SK-N-SH (cell line): ENCODE results near the gene COPS3. TPM values are rescaled to one million over a fixed set of nuclear protein-coding genes. Genes with fewer than 3 reads are reported as not detected.
A peak's percentile ranks its signal among the peaks of the same experiment; 100 is the strongest.

Experiments
- CTCF ChIA-PET: fragments of 300-600, 350-600 bp; formaldehyde crosslinking; extraction: SDS; loops from one replicate; lab custom pipeline; 2021; lab: Yijun Ruan, JAX
- POLR2A ChIA-PET: fragments of 350-600 bp; sonication (Branson Sonifier 250); formaldehyde crosslinking; extraction: SDS; loops from one replicate; lab custom pipeline; 2020; ENCODE audit warnings: antibody characterized with exemption, inconsistent platforms; lab: Yijun Ruan, JAX
- DNase-seq: peaks from one replicate; pipeline ENCODE4 v3.0.0; 2012
- H2AFZ ChIP-seq: fragments of 200-600 bp; sonication (generic); 2 replicates; pipeline ENCODE4 v1.8.1; 2016; ENCODE audit warnings: antibody characterized with exemption, mild to moderate bottlenecking, low read depth
- H3F3A ChIP-seq: fragments of 200-600 bp; sonication (generic); replicated peaks from 2 replicates; pipeline ENCODE3; 2016; ENCODE audit warnings: antibody characterized with exemption, mild to moderate bottlenecking; ENCODE audit not compliant: insufficient read depth
- H3K27ac ChIP-seq, 2 experiments: fragments of 200-500 bp in 1 of 2; fragments of 200-600 bp in 1 of 2; sonication (Bioruptor generic) in 1 of 2; sonication (generic), shearing (Covaris generic) in 1 of 2; 2 replicates each; pipeline versions ENCODE4 v1.5.1 to v1.6.1; 2014 to 2016; ENCODE audit warnings: low read depth in 2 of 2, inconsistent platforms in 1 of 2, low read length in 1 of 2, mild to moderate bottlenecking in 1 of 2, mixed read lengths in 1 of 2
- H3K27me3 ChIP-seq: fragments of 200-600 bp; sonication (generic), shearing (Covaris generic); 2 replicates; pipeline ENCODE4 v1.6.1; 2016; ENCODE audit warnings: mixed run types; ENCODE audit not compliant: insufficient read depth
- H3K36me3 ChIP-seq, 2 experiments: fragments of 200-500 bp in 1 of 2; fragments of 200-600 bp in 1 of 2; sonication (Bioruptor generic) in 1 of 2; sonication (generic) in 1 of 2; replicated peaks in 1 of 2; 2 replicates each; pipeline versions ENCODE3 to v1.5.1; 2014 to 2016; ENCODE audit warnings: low read length in 1 of 2, mild to moderate bottlenecking in 1 of 2; ENCODE audit not compliant: insufficient read depth in 2 of 2, control insufficient read depth in 1 of 2
- H3K4me1 ChIP-seq, 2 experiments: fragments of 200-500 bp in 1 of 2; fragments of 200-600 bp in 1 of 2; sonication (Bioruptor generic) in 1 of 2; sonication (generic), shearing (Covaris generic) in 1 of 2; 2 replicates each; pipeline versions ENCODE4 v1.5.1 to v1.6.1; 2014 to 2016; ENCODE audit warnings: low read depth in 1 of 2, low read length in 1 of 2, mixed run types in 1 of 2; ENCODE audit not compliant: insufficient read depth in 2 of 2, control insufficient read depth in 1 of 2
- H3K4me2 ChIP-seq: fragments of 200-600 bp; sonication (generic), shearing (Covaris generic); 2 replicates; pipeline ENCODE4 v1.6.1; 2017; ENCODE audit warnings: mixed run types
- H3K4me3 ChIP-seq, 2 experiments: fragments of 200-500 bp in 1 of 2; fragments of 200-600 bp in 1 of 2; sonication (Bioruptor generic) in 1 of 2; sonication (generic), shearing (Covaris generic) in 1 of 2; 2 replicates each; pipeline versions ENCODE4 v1.5.1 to v1.8.1; 2014 to 2016; ENCODE audit warnings: low read depth in 2 of 2, inconsistent platforms in 1 of 2, low read length in 1 of 2, mild to moderate bottlenecking in 1 of 2, mixed read lengths in 1 of 2, moderate library complexity in 1 of 2
- H3K79me2 ChIP-seq: fragments of 200-600 bp; sonication (generic); 2 replicates; pipeline ENCODE4 v1.8.1; 2017; ENCODE audit warnings: mild to moderate bottlenecking; ENCODE audit not compliant: insufficient read depth
- H3K9ac ChIP-seq: fragments of 200-600 bp; sonication (generic); 2 replicates; pipeline ENCODE4 v1.6.1; 2017; ENCODE audit warnings: mixed run types
- H3K9me2 ChIP-seq: fragments of 200-600 bp; sonication (generic); 2 replicates; pipeline ENCODE4 v1.6.1; 2017; ENCODE audit warnings: mixed run types
- H3K9me3 ChIP-seq: fragments of 200-600 bp; sonication (generic); 2 replicates; pipeline ENCODE4 v1.6.1; 2017; ENCODE audit warnings: mixed run types, mild to moderate bottlenecking, moderate library complexity
- H4K20me1 ChIP-seq: fragments of 200-600 bp; sonication (generic); 2 replicates; pipeline ENCODE4 v1.6.1; 2017; ENCODE audit warnings: mild to moderate bottlenecking, mixed run types; ENCODE audit not compliant: insufficient read depth
- CHD2 ChIP-seq: fragments of 150-350 bp; IDR thresholded peaks from 2 replicates; pipeline ENCODE4 v1.6.1; 2018; ENCODE audit warnings: low read length; ENCODE audit not compliant: partially characterized antibody
- CTCF ChIP-seq: fragments of 200-600 bp; sonication (generic); IDR thresholded peaks from 2 replicates; pipeline ENCODE4 v1.6.1; 2017; ENCODE audit warnings: antibody characterized with exemption, mild to moderate bottlenecking, moderate library complexity
- ELF1 ChIP-seq: IDR thresholded peaks from 2 replicates; pipeline ENCODE4 v1.4.0; 2012
- EP300 ChIP-seq, 2 experiments: IDR thresholded peaks; 2 replicates each; pipeline versions ENCODE4 v1.4.0 to v1.6.1; 2012; ENCODE audit warnings: borderline replicate concordance in 1 of 2, low read depth in 1 of 2, low read length in 1 of 2
- EZH2phosphoT487 ChIP-seq: fragments of 200-600 bp; sonication (generic); IDR thresholded peaks from 2 replicates; pipeline ENCODE4 v1.6.1; 2017; ENCODE audit warnings: low read depth, mixed run types, mild to moderate bottlenecking, antibody characterized with exemption, moderate library complexity, borderline replicate concordance
- FOSL2 ChIP-seq: IDR thresholded peaks from 2 replicates; pipeline ENCODE4 v1.4.0; 2012; ENCODE audit warnings: low read depth, mild to moderate bottlenecking, moderate library complexity, borderline replicate concordance
- MAX ChIP-seq: IDR thresholded peaks from 2 replicates; pipeline ENCODE4 v1.4.0; 2012; ENCODE audit warnings: low read depth
- MXI1 ChIP-seq: IDR thresholded peaks from 2 replicates; pipeline ENCODE4 v1.6.1; 2012; ENCODE audit warnings: mild to moderate bottlenecking, low read depth, low read length, improper control_type of control experiment
- NRF1 ChIP-seq: IDR thresholded peaks from 2 replicates; pipeline ENCODE4 v1.6.1; 2012; ENCODE audit warnings: low read depth, mild to moderate bottlenecking, low read length
- POLR2AphosphoS5 ChIP-seq: IDR thresholded peaks from 2 replicates; pipeline ENCODE4 v1.6.1; 2012; ENCODE audit warnings: low read depth, low read length
- RXRA ChIP-seq: IDR thresholded peaks from 2 replicates; pipeline ENCODE4 v1.4.0; 2012; ENCODE audit warnings: low read depth, mild to moderate bottlenecking, borderline replicate concordance
- TCF12 ChIP-seq: IDR thresholded peaks from 2 replicates; pipeline ENCODE4 v1.4.0; 2012
- WGBS: methylation state at CpG from one replicate; pipeline ENCODE4 v1.1.6; 2017; ENCODE audit warnings: low lambda C conversion rate; 5-methylcytosine and 5-hydroxymethylcytosine counted together
- polyA plus RNA-seq, 3 experiments: library from polyadenylated mRNA; depleted of rRNA; stranded (reverse); fragments of >200 nt; gene quantifications; 2 replicates each; pipeline ENCODE4 v1.2.3, GENCODE V29; 2012
- TF ChIP-seq, protein P1 (sequence below): IDR thresholded peaks from 2 replicates; pipeline ENCODE4 v1.6.1; 2012; ENCODE audit warnings: mild to moderate bottlenecking, low read depth, low read length, moderate library complexity

The COPS3 gene
- polyA plus RNA-seq, 1 of the 3 experiments (the other 2 are of a cell fraction) = 64.8 TPM

DNA sequence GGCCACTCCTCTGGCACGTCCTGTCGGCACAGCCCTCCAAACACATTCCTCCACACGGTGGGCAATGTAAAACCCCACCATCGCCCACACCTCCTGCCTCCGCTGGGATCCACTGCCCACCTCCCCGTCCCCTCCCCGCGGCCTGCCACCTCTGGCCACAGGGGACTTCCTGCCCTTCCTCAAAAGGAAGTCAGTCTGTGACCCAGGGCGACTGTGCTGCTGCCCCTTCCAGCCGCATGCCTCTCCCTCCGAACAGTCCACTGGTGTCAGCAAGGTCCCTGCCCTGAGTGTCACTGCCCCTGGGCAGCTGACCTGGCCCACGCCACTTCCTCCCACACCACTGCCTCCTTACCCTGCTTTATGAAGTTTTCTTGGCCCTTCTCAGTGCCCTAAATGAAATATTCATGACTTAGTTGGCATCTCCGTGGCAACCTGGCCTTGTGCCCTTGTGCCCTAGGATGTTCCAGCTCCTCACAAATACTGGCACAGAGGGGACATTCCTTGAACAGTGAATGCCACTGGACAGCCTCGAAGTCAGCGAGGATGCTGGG is 76.9 kb downstream of the COPS3 start:
- H3K36me3 ChIP-seq = peaks cover 0 to 2% of the 10 kb centered on the region in 2 experiments
- H3K4me1 ChIP-seq = peaks cover 20 to 29% of the 10 kb centered on the region in 2 experiments; a peak in 3 of 4 replicates
- peak overlapping the region; percentile 99; the same call in 1 of the 2 replicates for H3K4me2 ChIP-seq
- H4K20me1 ChIP-seq = no peaks in the 10 kb centered on the region
- ChIA-PET CTCF (interaction anchor here (0.6 kb wide), 1 partner anchor 346 kb away, joined by 3 read pairs; no protein-coding TSS in a partner anchor), POLR2A (no interaction called here)
- H3K9me2 ChIP-seq = no peaks in the 10 kb centered on the region
- no peak for DNase-seq
- H3K27ac ChIP-seq = no peak overlapping the region
- H3K9ac ChIP-seq = no peak overlapping the region
- no peak overlapping the region for H2AFZ ChIP-seq
- TF ChIP-seq NRF1 = no peak
- TF ChIP-seq, all 33 proteins: peak for 0
- Histone ChIP-seq H3K4me3 (no peak overlapping the region), H3K27me3 (no peaks in the 10 kb centered on the region), H3F3A (peaks cover 17% of the 10 kb centered on the region), H3K9me3 (no peaks in the 10 kb centered on the region), H3K79me2 (peaks cover 12% of the 10 kb centered on the region; the same call in 1 of the 2 replicates)
- 93% methylated on average over 14 of the region's 15 CpGs for WGBS

GRCh38 chr17:17203173-17203730 is 77.8 kb downstream of the COPS3 start:
- peaks cover 0 to 2% of the 10 kb centered on the region in 2 experiments for H3K36me3 ChIP-seq
- no peaks in the 10 kb centered on the region for H3K9me2 ChIP-seq
- peaks cover 12% of the 10 kb centered on the region; the same call in 1 of the 2 replicates for H3K79me2 ChIP-seq
- POLR2A ChIA-PET = no interaction called here
- no peaks in the 10 kb centered on the region for H4K20me1 ChIP-seq
- no peak for DNase-seq
- no peak for TF ChIP-seq EZH2phosphoT487
- TF ChIP-seq RXRA = no peak
- no peak for TF ChIP-seq TCF12
- no peak for TF ChIP-seq EP300 (IDR thresholded peaks at IDR 0.05; ENCODE audit: borderline replicate concordance in 1 of 2, low read depth in 1 of 2, low read length in 1 of 2)
- H3K4me1 ChIP-seq = peaks cover 20 to 29% of the 10 kb centered on the region in 2 experiments; a peak in 3 of 4 replicates
- no peaks in the 10 kb centered on the region for H3K27me3 ChIP-seq
- no peak overlapping the region for H2AFZ ChIP-seq
- no peak overlapping the region for H3K4me3 ChIP-seq
- H3K27ac ChIP-seq = no peak overlapping the region
- 100% methylated on average over 8 of the region's 15 CpGs for WGBS
- H3K9me3 ChIP-seq = no peaks in the 10 kb centered on the region
- H3K4me2 ChIP-seq = no peak overlapping the region
- H3F3A ChIP-seq = peaks cover 13% of the 10 kb centered on the region
- H3K9ac ChIP-seq = no peak overlapping the region
- CTCF ChIA-PET = no interaction called here

DNA sequence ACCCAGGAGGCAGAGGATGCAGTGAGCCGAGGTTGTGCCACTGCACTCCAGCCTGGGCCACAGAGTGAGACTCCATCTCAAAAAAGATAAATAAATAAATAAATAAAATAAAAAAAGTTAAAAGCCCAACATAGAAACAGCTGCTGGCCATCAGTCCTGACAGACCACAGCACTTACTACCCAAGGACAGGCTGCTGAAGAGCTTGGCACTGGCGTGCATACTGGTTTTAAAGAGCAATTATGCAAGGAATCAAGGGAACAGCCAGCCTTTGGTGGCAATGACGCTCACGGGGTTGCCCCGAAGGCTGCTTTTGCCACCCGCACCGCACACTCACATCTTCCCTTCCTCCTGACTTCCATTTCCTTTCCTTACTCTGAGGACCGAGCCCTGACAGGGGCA is 79.1 kb downstream of the COPS3 start:
- POLR2A ChIA-PET = interaction anchor here (0.6 kb wide), 1 partner anchor 837 kb away, joined by 3 read pairs; no protein-coding TSS in a partner anchor
- 90% methylated on average over 8 of the region's 8 CpGs for WGBS
- H3K4me1 ChIP-seq = peaks cover 20 to 29% of the 10 kb centered on the region in 2 experiments; a peak in 3 of 4 replicates
- H3K4me2 ChIP-seq = no peak overlapping the region
- H3K4me3 ChIP-seq = no peak overlapping the region
- no peaks in the 10 kb centered on the region for H3K9me2 ChIP-seq
- no peaks in the 10 kb centered on the region for H3K9me3 ChIP-seq
- TF ChIP-seq CHD2 (no peak), CTCF (no peak), POLR2AphosphoS5 (no peak), MAX (no peak), ELF1 (no peak), MXI1 (no peak), FOSL2 (no peak)
- TF ChIP-seq, protein P1, sequence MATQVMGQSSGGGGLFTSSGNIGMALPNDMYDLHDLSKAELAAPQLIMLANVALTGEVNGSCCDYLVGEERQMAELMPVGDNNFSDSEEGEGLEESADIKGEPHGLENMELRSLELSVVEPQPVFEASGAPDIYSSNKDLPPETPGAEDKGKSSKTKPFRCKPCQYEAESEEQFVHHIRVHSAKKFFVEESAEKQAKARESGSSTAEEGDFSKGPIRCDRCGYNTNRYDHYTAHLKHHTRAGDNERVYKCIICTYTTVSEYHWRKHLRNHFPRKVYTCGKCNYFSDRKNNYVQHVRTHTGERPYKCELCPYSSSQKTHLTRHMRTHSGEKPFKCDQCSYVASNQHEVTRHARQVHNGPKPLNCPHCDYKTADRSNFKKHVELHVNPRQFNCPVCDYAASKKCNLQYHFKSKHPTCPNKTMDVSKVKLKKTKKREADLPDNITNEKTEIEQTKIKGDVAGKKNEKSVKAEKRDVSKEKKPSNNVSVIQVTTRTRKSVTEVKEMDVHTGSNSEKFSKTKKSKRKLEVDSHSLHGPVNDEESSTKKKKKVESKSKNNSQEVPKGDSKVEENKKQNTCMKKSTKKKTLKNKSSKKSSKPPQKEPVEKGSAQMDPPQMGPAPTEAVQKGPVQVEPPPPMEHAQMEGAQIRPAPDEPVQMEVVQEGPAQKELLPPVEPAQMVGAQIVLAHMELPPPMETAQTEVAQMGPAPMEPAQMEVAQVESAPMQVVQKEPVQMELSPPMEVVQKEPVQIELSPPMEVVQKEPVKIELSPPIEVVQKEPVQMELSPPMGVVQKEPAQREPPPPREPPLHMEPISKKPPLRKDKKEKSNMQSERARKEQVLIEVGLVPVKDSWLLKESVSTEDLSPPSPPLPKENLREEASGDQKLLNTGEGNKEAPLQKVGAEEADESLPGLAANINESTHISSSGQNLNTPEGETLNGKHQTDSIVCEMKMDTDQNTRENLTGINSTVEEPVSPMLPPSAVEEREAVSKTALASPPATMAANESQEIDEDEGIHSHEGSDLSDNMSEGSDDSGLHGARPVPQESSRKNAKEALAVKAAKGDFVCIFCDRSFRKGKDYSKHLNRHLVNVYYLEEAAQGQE = no peak
- H3K9ac ChIP-seq = no peak overlapping the region
- peaks cover 0 to 2% of the 10 kb centered on the region in 2 experiments for H3K36me3 ChIP-seq
- no peak overlapping the region for H3K27ac ChIP-seq
- CTCF ChIA-PET = no interaction called here
- DNase-seq = no peak
- H3K79me2 ChIP-seq = peaks cover 12% of the 10 kb centered on the region; the same call in 1 of the 2 replicates
- peaks cover 5% of the 10 kb centered on the region for H3F3A ChIP-seq
- no peaks in the 10 kb centered on the region for H3K27me3 ChIP-seq
- no peak overlapping the region for H2AFZ ChIP-seq
- H4K20me1 ChIP-seq = no peaks in the 10 kb centered on the region
